GM12872 (cell line): ENCODE data around the gene EIF4G2.
A peak's percentile ranks its signal among the peaks of the same experiment; 100 is the strongest.

ENCODE experiments used
- TF ChIP-seq, protein P1 (sequence below): IDR thresholded peaks from 3 replicates; pipeline ENCODE4 v1.5.1; 2011; ENCODE audit warnings: low read depth, mild to moderate bottlenecking, low read length, moderate library complexity; ENCODE audit not compliant: insufficient read depth

Gene EIF4G2

DNA sequence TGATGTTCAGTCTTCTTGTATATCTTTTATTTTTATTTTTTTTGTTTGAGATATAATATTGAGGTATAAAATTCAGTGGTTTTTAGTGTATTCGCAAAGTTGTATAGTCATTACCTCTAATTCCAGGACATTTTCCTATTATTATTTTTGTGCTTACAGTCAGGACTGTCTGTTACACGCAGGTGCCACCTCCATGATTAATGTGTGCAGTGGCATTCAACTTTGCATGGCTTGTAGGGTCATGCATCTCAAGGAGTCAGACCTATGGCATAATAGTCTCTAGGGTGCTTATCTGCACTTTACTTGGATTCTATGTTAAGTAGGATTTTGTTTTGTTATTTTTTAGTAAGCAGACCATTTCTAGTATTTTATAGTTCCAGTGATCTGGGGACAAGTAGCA is 56.7 kb downstream of the EIF4G2 start:
- TF ChIP-seq, protein P1, sequence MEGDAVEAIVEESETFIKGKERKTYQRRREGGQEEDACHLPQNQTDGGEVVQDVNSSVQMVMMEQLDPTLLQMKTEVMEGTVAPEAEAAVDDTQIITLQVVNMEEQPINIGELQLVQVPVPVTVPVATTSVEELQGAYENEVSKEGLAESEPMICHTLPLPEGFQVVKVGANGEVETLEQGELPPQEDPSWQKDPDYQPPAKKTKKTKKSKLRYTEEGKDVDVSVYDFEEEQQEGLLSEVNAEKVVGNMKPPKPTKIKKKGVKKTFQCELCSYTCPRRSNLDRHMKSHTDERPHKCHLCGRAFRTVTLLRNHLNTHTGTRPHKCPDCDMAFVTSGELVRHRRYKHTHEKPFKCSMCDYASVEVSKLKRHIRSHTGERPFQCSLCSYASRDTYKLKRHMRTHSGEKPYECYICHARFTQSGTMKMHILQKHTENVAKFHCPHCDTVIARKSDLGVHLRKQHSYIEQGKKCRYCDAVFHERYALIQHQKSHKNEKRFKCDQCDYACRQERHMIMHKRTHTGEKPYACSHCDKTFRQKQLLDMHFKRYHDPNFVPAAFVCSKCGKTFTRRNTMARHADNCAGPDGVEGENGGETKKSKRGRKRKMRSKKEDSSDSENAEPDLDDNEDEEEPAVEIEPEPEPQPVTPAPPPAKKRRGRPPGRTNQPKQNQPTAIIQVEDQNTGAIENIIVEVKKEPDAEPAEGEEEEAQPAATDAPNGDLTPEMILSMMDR, result no peak

DNA sequence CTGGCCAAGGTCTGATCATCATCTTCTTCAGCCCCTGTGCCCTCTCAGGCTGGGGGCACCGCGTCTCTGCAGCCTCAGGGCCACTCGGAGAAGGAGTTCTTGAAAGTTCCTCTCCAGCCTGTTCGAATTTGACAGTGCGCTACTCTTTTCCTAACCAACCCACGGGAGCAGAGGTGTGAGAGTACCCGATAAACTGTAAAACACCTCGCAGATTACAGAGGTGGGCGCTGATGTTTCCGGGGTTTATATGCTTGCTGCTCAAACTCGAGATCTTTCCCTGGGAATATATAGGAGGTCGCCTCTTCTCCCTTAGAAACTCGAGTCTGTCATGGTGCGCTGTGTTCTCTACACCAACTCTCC is 57.2 kb downstream of the EIF4G2 start:
- TF ChIP-seq, protein P1, result no peak

DNA sequence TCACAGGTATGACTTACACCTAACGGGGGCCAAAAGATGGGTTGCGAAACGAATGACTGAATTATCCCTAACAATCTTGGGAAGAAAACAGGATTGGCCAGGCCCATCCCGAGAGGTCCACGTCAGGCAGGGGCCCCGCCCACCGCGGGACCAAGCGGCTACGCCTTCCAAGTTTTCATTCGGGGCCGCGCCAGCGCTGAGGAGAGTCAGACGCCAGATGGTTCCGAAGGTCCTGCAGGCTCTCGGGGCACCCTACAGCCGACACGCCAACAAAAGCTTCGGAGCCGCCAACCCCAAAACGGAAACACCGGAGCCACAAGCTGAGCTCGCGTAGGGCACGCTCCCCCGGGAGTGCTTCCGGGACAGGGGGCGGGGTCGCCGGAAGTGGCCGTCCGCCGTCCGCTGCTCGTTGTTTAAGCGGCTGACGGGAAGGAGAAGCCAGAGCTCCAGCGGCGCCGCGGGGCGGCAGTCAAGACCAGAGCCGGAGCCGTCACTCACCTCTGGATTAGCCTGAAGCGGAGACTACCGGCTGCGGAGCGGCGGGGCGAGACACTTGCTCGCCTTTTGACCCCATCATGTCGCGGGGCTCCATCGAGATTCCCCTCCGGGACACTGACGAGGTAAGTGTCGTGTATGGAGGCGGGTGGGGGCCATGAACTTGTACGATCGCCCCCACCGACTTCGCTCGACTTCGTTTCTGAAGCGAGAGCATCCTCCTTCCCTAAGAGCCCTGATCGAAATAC is 57.7 kb downstream of the EIF4G2 start, which contains the start of gene CTR9:
Gene CTR9, plus strand, starts transcription at position 409 of the 743 bp plus-strand sequence. Its CDS starts 167 bp downstream, at position 576.
- TF ChIP-seq, protein P1, result peak; percentile 43; the same call in 1 of the 3 replicates

DNA sequence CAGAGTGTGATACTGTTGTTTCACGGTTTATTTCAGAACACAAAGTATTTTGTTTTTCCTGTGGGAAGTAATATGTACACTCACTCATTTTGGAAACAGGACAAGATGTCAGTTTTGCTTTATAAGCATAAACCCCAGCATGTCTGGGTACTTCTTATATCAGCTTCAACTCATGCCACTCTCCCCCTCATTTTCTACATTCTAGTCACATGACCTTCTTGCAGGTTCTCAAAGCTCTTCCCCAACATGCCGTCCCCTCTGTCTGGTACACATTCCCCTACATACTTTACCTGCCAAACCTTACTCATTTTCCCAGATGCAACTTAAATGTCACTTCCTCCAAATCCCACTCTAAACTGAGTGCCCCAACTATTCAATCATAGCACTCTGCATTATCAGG is 59.2 kb downstream of the EIF4G2 start:
- TF ChIP-seq, protein P1, result no peak

- TF ChIP-seq, protein P1, result no peak
Observed at GRCh38 chr11:10747733-10748132, 61.0 kb downstream of the EIF4G2 start.
